Naive B cell (primary cell): ENCODE measurements around the gene LRRN4. TPM values are rescaled to one million over a fixed set of nuclear protein-coding genes. Genes with fewer than 3 reads are reported as not detected.

Experiments used
- ATAC-seq, 2 donors: fragments of 150-1000 bp; cut with Tn5 transposase; 2 replicates each; pipeline ENCODE4 v1.10.0; 2021; ENCODE audit warnings: low read depth in 2 of 2, mild to moderate bottlenecking in 2 of 2, moderate library complexity in 2 of 2
- DNase-seq: peaks from one replicate; pipeline ENCODE4 v3.0.0; 2022
- H3K27ac Mint-ChIP-seq, 6 donors: one replicate each; pipeline ENCODE4 v1.8.0; 2020 to 2022; ENCODE audit warnings: mild to moderate bottlenecking in 6 of 6, mixed read lengths in 6 of 6, moderate library complexity in 5 of 6, inconsistent platforms in 2 of 6
- H3K27me3 Mint-ChIP-seq, 3 donors: one replicate each; pipeline ENCODE4 v1.8.0; 2021 to 2022; ENCODE audit warnings: mixed read lengths in 3 of 3, mild to moderate bottlenecking in 1 of 3
- H3K36me3 Mint-ChIP-seq, 2 donors: one replicate each; pipeline ENCODE4 v1.8.0; 2020 to 2022; ENCODE audit warnings: mixed read lengths in 2 of 2, inconsistent platforms in 1 of 2, mild to moderate bottlenecking in 1 of 2
- H3K4me1 Mint-ChIP-seq, 3 donors: one replicate each; pipeline ENCODE4 v1.8.0; 2020 to 2022; ENCODE audit warnings: mixed read lengths in 3 of 3, inconsistent platforms in 1 of 3, mild to moderate bottlenecking in 1 of 3, moderate library complexity in 1 of 3
- H3K4me3 Mint-ChIP-seq, 8 donors: one replicate each; pipeline ENCODE4 v1.8.0; 2020 to 2022; ENCODE audit warnings: mild to moderate bottlenecking in 8 of 8, mixed read lengths in 8 of 8, moderate library complexity in 8 of 8, inconsistent platforms in 2 of 8
- H3K9me3 Mint-ChIP-seq, 7 donors: one replicate each; pipeline ENCODE4 v1.8.0; 2020 to 2022; ENCODE audit warnings: mixed read lengths in 7 of 7, mild to moderate bottlenecking in 5 of 7, inconsistent platforms in 2 of 7, moderate library complexity in 1 of 7
- polyA plus RNA-seq, 6 donors: library from polyadenylated mRNA; unstranded; fragments of 300-500 nt; fragmentation: Illumina TruSeq; gene quantifications; one replicate each; pipeline ENCODE4 v1.2.3, GENCODE V29; 2021; ENCODE audit warnings: low read depth in 6 of 6

The LRRN4 gene
- polyA plus RNA-seq, 6 donors from 2014 or later = 0.11 to 0.16 TPM; not detected in 4

DNA sequence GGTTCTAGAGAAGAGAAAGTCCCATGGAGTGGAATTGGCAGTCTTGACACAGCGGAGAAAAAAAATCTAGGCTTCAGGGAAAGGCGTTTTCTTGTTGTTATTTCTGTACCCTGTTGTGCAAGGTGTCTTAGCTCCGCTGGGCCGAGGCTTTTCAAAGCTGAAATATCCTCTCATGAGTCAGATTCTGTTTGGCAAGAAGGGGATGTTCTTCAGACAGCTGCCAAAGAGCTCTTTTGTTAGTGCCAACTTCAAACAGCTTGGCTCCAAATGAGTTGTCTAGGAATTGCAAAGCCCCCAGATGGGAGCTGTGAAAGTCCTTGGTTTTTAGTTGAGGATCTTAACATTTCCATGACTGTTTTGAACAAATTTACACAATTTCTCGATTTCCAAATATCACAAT lies 45.6 kb downstream of the LRRN4 start:
- Mint-ChIP-seq H3K36me3 (peaks cover 12 to 15% of the 10 kb centered on the region in 2 donors), H3K9me3 (no peaks in the 10 kb centered on the region), H3K4me3 (peak overlapping the region in 4 of 8 donors; percentile 14 to 99 (median 76)), H3K27ac (peak overlapping the region in 3 of 6 donors; percentile 35 to 67 (median 41)), H3K27me3 (no peaks in the 10 kb centered on the region), H3K4me1 (peaks cover 28 to 36% (median 32%) of the 10 kb centered on the region in 3 donors)
- ATAC-seq (no peak), DNase-seq (no peak)

- peaks cover 9 to 13% of the 10 kb centered on the region in 2 donors for H3K36me3 Mint-ChIP-seq
- ATAC-seq (no peak), DNase-seq (no peak)
- H3K27ac Mint-ChIP-seq = no peak overlapping the region
- H3K9me3 Mint-ChIP-seq = no peaks in the 10 kb centered on the region
- H3K27me3 Mint-ChIP-seq = no peaks in the 10 kb centered on the region
- peaks cover 25 to 34% (median 32%) of the 10 kb centered on the region in 3 donors for H3K4me1 Mint-ChIP-seq
- H3K4me3 Mint-ChIP-seq = peak overlapping the region in 7 of 8 donors; percentile 59 to 99 (median 96)
These were observed 46.2 kb downstream of the LRRN4 start for GRCh38 chr20:6007529-6008103.

GRCh38 chr20:6007094-6007528 lies 46.7 kb downstream of the LRRN4 start:
- no peak for ATAC-seq
- DNase-seq = no peak
- peaks cover 4 to 9% of the 10 kb centered on the region in 2 donors for H3K36me3 Mint-ChIP-seq
- H3K9me3 Mint-ChIP-seq = no peaks in the 10 kb centered on the region
- H3K4me3 Mint-ChIP-seq = peak overlapping the region; percentile 88 to 99 (median 96)
- peaks cover 20 to 33% (median 28%) of the 10 kb centered on the region in 3 donors for H3K4me1 Mint-ChIP-seq
- H3K27me3 Mint-ChIP-seq = no peaks in the 10 kb centered on the region
- peak overlapping the region in 3 of 6 donors; percentile 34 to 86 (median 58) for H3K27ac Mint-ChIP-seq

GRCh38 chr20:6006603-6006949 lies 47.3 kb downstream of the LRRN4 start:
- no peak for DNase-seq

GRCh38 chr20:6000871-6001270 lies 53.0 kb downstream of the LRRN4 start:
- no peaks in the 10 kb centered on the region for H3K9me3 Mint-ChIP-seq
- DNase-seq (no peak), ATAC-seq (no peak)
- no peaks in the 10 kb centered on the region for H3K27me3 Mint-ChIP-seq
- H3K36me3 Mint-ChIP-seq = no peaks in the 10 kb centered on the region
- peak overlapping the region in 1 of 6 donors; percentile 62 for H3K27ac Mint-ChIP-seq
- H3K4me3 Mint-ChIP-seq = no peak overlapping the region
- H3K4me1 Mint-ChIP-seq = peaks cover 7 to 19% (median 10%) of the 10 kb centered on the region in 3 donors

More at GRCh38 chr20:6006603-6006949, 47.3 kb downstream of the LRRN4 start:
- H3K4me3 Mint-ChIP-seq = peak overlapping the region; percentile 88 to 99 (median 96)
- peaks cover 0 to 9% of the 10 kb centered on the region in 2 donors for H3K36me3 Mint-ChIP-seq
- no peaks in the 10 kb centered on the region for H3K9me3 Mint-ChIP-seq
- H3K27me3 Mint-ChIP-seq = no peaks in the 10 kb centered on the region
- peaks cover 17 to 29% (median 28%) of the 10 kb centered on the region in 3 donors for H3K4me1 Mint-ChIP-seq
- H3K27ac Mint-ChIP-seq = peak overlapping the region; percentile 34 to 97 (median 90)
- no peak for ATAC-seq

DNA sequence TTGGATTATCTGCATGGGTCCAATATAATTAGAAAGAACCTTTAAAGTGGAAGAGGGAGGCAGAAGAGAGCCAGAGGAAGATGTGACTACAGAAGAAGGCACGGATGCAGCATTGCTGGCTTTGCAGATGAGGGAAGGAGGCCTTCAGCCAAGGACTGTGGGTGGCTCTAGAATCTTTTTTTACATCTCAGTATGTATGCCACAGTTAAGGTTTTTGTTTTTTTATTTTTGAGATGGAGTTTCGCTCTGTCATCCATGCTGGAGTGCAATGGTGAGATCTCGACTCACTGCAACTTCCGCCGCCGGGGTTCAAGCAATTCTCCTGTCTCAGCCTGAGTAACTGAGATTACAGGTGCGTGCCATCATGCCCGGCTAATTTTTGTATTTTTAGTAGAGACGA lies 54.1 kb downstream of the LRRN4 start:
- Mint-ChIP-seq H3K27ac (peak overlapping the region in 1 of 6 donors; percentile 54), H3K4me1 (peaks cover 7 to 19% (median 10%) of the 10 kb centered on the region in 3 donors), H3K27me3 (no peaks in the 10 kb centered on the region), H3K9me3 (no peaks in the 10 kb centered on the region), H3K36me3 (no peaks in the 10 kb centered on the region), H3K4me3 (no peak overlapping the region)
- DNase-seq (no peak), ATAC-seq (no peak)

GRCh38 chr20:5996765-5997164 lies 57.1 kb downstream of the LRRN4 start:
- DNase-seq = peak; percentile 40
- H3K4me1 Mint-ChIP-seq = peaks cover 6 to 17% (median 7%) of the 10 kb centered on the region in 3 donors
- H3K9me3 Mint-ChIP-seq = no peaks in the 10 kb centered on the region
- peak; percentile 98 for ATAC-seq
- H3K36me3 Mint-ChIP-seq = no peaks in the 10 kb centered on the region
- H3K27ac Mint-ChIP-seq = peak overlapping the region in 3 of 6 donors; percentile 38 to 46 (median 43)
- peak overlapping the region in 2 of 8 donors; percentile 8 to 49 for H3K4me3 Mint-ChIP-seq
- H3K27me3 Mint-ChIP-seq = no peaks in the 10 kb centered on the region

DNA sequence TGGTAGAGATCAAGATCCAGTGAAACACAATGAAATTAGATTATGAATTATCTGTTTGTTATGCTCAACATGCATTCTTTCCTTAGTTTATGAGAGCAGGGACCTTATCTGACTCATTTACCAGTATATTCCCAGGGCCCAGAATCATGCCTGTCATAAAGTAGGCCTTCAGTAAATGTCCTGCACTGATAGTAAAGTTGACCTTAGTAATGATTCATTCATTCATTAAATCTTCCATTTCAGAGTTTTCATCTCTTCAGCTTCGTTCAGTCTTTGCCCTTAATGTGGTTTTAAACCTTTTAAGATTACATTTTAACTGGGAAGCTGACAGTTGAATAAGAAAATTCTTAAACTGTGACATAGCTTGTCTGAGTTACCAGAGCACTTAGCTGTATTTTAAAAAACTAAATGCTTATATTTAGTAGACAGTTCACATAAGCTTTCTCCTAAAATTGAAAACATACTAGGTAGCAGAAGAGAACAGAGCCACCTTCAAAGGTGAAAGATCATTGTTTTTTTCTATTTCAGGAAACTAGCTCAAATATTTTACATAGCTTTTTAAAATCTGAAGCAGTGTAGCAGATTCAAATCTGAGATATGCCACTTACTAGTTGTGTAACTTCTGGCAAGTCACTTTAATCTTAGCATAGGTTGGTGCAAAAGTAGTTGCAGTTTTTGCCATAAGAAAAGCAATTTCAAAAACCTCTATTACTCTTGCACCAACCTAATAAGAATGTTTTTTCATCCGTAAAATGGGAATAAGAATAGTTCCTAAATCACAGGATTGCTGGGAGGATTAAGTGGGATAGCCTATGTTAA lies 62.0 kb downstream of the LRRN4 start:
- Mint-ChIP-seq H3K27me3 (no peaks in the 10 kb centered on the region), H3K27ac (no peak overlapping the region)

DNA sequence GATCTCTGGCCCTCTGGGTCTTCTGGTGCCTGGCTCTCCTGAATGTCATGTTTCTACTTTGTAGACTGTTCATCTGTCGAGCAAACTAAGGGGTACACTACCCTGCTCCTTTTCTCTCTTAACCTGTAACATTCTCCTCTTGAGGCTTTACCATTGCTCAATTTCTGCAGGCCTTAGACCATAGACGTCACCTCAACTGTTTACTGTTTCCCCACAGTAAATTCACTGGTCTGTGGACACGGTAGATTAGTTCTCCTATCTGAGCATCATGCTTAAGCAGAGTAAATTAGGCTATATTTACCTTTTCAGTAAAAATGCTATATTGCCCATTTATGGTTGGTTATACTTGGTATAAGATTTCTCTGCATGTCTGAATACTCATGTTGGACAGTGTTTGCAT lies 62.9 kb downstream of the LRRN4 start:
- Mint-ChIP-seq H3K36me3 (peaks cover 6 to 13% of the 10 kb centered on the region in 2 donors), H3K4me1 (peaks cover 0 to under 1% (median 0%) of the 10 kb centered on the region in 3 donors), H3K4me3 (no peak overlapping the region), H3K27ac (peak overlapping the region in 2 of 6 donors; percentile 9 to 39), H3K9me3 (no peaks in the 10 kb centered on the region), H3K27me3 (no peaks in the 10 kb centered on the region)
- ATAC-seq (no peak), DNase-seq (no peak)

More for the DNA sequence above, 62.0 kb downstream of the LRRN4 start:
- Mint-ChIP-seq H3K36me3 (peaks cover 6 to 13% of the 10 kb centered on the region in 2 donors), H3K4me1 (peaks cover 4 to 8% (median 4%) of the 10 kb centered on the region in 3 donors), H3K4me3 (no peak overlapping the region), H3K9me3 (no peaks in the 10 kb centered on the region)
- DNase-seq = no peak
- no peak for ATAC-seq

Other genes starting within 250 kb of the LRRN4 start
- gene CHGB, start 142.6 kb downstream of the LRRN4 start, polyA plus RNA-seq = under 1 TPM in 1 of 6 donors, not detected in 5; 0.27 TPM
- gene TRMT6, start 103.5 kb downstream of the LRRN4 start, polyA plus RNA-seq = 10 to 100 TPM; 12.0 to 18.5 (median 12.9) TPM
- 1 to 10 TPM in 4 of 6 donors, under 1 TPM in 2; 0.88 to 2.8 (median 1.4) TPM for gene MCM8, start 103.4 kb downstream of the LRRN4 start, polyA plus RNA-seq
- gene CRLS1, start 47.9 kb downstream of the LRRN4 start, polyA plus RNA-seq = 10 to 100 TPM; 27.6 to 47.0 (median 33.7) TPM
- gene FERMT1, start 69.0 kb upstream of the LRRN4 start, polyA plus RNA-seq = not detected